Measurements from ENCODE around the gene SYNGR4. TPM values are rescaled to one million over a fixed set of nuclear protein-coding genes. Genes with fewer than 3 reads are reported as not detected.

Gene SYNGR4
- total RNA-seq, 1 donor, result not detected

GRCh38 chr19:48332662-48333466 lies 31.3 kb upstream of the SYNGR4 start:
- TF ChIP-seq, protein P1, sequence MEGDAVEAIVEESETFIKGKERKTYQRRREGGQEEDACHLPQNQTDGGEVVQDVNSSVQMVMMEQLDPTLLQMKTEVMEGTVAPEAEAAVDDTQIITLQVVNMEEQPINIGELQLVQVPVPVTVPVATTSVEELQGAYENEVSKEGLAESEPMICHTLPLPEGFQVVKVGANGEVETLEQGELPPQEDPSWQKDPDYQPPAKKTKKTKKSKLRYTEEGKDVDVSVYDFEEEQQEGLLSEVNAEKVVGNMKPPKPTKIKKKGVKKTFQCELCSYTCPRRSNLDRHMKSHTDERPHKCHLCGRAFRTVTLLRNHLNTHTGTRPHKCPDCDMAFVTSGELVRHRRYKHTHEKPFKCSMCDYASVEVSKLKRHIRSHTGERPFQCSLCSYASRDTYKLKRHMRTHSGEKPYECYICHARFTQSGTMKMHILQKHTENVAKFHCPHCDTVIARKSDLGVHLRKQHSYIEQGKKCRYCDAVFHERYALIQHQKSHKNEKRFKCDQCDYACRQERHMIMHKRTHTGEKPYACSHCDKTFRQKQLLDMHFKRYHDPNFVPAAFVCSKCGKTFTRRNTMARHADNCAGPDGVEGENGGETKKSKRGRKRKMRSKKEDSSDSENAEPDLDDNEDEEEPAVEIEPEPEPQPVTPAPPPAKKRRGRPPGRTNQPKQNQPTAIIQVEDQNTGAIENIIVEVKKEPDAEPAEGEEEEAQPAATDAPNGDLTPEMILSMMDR (IDR thresholded peaks at IDR 0.05; ENCODE audit: insufficient read depth, low read length), result no peak
- H3K4me3 ChIP-seq (ENCODE audit: low read depth, low read length), result no peak overlapping the region

GRCh38 chr19:48333467-48334384 lies 30.4 kb upstream of the SYNGR4 start:
- TF ChIP-seq, protein P1 (IDR thresholded peaks at IDR 0.05; ENCODE audit: insufficient read depth, low read length), result peak; percentile 77
- peak overlapping the region; percentile 57 for H3K4me3 ChIP-seq (ENCODE audit: low read depth, low read length)
- DNase-seq (ENCODE audit: low read depth), result peak; percentile 87

More at GRCh38 chr19:48332662-48333466, 31.3 kb upstream of the SYNGR4 start:
- DNase-seq (ENCODE audit: low read depth), result peak; percentile 98

- DNase-seq (ENCODE audit: low read depth), result no peak
Measured at GRCh38 chr19:48338253-48338755, 25.9 kb upstream of the SYNGR4 start.

GRCh38 chr19:48338802-48339503 lies 25.2 kb upstream of the SYNGR4 start:
- TF ChIP-seq, protein P1 (IDR thresholded peaks at IDR 0.05; ENCODE audit: insufficient read depth, low read length), result no peak
- H3K4me3 ChIP-seq (ENCODE audit: low read depth, low read length), result no peak overlapping the region
- no peak for DNase-seq (ENCODE audit: low read depth)

More at GRCh38 chr19:48338253-48338755, 25.9 kb upstream of the SYNGR4 start:
- TF ChIP-seq, protein P1 (IDR thresholded peaks at IDR 0.05; ENCODE audit: insufficient read depth, low read length), result no peak
- H3K4me3 ChIP-seq (ENCODE audit: low read depth, low read length), result no peak overlapping the region

- H3K4me3 ChIP-seq (ENCODE audit: low read depth, low read length), result no peak overlapping the region
- TF ChIP-seq, protein P1 (IDR thresholded peaks at IDR 0.05; ENCODE audit: insufficient read depth, low read length), result no peak
- no peak for DNase-seq (ENCODE audit: low read depth)
Measured at GRCh38 chr19:48340995-48341394, 23.2 kb upstream of the SYNGR4 start.
